Hematopoietic multipotent progenitor cell treated with erythropoietin and hydrocortisone succinate and interleukin-3 and kit ligand, for 6 days (in vitro differentiated cells): ENCODE data around the gene RHOC.
"Not testable (repeated sequence)": the region's sequence is repeated elsewhere in the genome, so short reads cannot be mapped to it uniquely, and the experiment has no call there.

Experiments
- DNase-seq: peaks from one replicate; pipeline ENCODE4 v3.0.0-alpha.2; 2015

The RHOC gene

GRCh38 chr1:112706505-112707220 lies at the start of gene RHOC:
RHOC (minus strand) TSS chr1:112707127; CDS start chr1:112703799, 3,328 bp downstream.
- DNase-seq, result peak; percentile 66

DNA sequence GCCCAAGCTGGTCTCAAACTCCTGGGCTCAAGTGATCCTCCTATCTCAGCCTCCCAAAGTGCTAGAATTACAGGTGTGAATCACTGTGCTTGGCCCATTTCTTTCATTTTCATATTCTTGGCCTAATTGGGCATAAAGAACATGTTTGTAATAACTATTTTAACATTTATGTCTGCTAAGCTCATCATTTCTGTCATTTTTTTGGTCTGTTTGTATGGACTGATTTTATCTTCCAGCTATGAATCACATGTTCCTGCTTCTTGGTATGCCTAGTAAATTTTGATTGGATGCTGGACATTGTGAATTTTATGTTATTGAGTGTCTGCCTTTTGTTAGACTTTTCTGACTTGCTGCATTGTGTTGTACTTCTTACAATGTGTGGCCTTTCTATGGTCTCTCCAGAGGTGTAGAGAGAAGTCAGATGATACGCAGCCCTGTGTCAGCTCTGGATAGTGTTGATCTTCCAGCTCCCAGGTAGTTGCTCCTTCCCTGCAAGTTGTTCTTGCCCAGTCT lies 47.2 kb upstream of the RHOC start:
- no peak for DNase-seq

- DNase-seq, result no peak
Measured at GRCh38 chr1:112748396-112748795, 41.5 kb upstream of the RHOC start.

GRCh38 chr1:112744009-112744578 lies 37.2 kb upstream of the RHOC start:
- DNase-seq, result no peak

DNA sequence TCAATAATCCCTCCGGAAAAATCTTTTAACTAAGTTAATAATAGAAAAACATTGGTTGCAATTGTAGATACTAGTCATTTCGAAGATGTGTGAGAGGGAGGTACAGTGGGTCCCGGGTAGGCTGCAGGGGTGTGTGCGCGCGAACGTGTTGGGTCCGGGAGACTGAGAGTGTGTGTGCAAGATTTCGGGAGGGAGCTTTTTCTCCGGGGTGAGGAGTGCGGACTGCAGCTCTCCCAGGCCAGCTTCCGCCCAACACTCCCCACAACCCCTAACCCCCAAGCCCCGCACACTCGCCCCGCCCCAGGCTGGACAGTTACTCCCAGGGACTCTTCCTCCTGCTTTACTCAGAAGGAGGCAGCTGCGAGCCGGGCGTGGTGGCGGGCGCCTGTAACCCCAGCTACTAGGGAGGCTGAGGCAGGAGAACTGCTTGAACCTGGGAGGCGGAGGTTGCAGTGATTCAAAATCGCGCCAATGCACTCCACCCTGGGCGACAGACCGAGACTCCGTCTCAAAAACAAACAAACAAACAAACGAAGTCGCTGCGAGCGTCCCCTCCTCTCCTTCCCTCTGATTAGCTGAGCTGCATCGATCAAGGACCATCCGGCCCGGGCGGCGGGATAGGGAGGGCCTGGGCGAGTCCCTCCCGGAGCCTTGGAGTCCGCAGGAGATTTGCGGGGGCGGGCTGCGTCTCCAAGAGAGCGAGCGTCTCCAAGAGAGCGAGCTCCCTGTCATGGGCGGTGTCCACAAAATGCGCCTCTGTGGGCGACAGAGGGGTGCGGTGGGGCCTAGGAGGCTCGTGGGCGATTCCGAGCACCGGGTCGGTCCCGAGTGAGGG lies 36.5 kb upstream of the RHOC start:
- no peak for DNase-seq

DNA sequence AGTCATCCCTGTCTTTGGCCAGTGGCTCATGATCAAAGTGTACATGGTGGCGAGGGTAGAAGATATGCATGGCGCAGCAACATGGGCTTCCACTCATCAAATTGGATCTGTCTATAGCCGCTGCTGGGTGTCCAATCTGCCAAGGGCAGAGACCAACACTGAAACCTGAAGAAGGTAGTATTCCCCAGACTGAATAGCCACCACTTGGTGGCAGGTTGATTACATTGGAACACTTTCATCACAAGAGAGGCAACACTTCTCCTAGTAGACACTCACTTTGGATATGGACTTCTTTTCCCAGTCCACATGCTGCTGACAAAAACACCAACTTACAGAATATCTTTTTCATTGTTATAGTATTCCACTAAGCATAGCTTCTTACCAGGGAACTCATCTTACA lies 30.6 kb upstream of the RHOC start:
- no peak for DNase-seq

- DNase-seq, result no peak
Measured at GRCh38 chr1:112735752-112736151, 28.8 kb upstream of the RHOC start.

DNA sequence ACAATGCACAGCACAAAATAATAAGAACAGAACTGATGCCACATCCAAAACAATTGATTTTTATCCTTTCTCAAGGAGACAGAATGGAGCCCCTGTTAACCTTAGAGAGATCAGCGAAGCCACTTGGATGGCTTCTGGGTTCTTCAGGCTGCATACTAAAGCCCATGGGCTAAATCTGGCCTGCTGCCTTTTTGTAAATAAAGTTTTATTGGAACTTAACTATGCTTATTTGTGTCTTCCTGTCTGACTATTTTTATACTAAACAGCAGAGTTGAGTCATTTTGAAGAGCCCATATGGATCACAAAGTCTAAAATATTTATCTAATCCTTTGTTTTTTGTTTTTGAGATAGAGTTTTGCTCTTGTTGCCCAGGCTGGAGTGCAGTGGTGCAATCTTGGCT lies 24.5 kb upstream of the RHOC start:
- DNase-seq, result no peak

- DNase-seq, result no peak
Measured at GRCh38 chr1:112729909-112730308, 23.0 kb upstream of the RHOC start.

DNA sequence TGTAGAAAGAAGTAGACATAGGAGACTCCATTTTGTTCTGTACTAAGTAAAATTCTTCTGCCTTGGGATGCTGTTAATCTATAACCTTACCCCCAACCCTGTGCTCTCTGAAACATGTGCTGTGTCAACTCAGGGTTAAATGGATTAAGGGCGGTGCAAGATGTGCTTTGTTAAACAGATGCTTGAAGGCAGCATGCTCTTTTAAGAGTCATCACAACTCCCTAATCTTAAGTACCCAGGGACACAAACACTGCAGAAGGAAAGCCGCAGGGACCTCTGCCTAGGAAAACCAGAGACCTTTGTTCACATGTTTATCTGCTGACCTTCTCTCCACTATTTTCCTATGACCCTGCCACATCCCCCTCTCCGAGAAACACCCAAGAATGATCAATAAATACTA lies 22.1 kb upstream of the RHOC start:
- not testable (repeated sequence) for DNase-seq

DNA sequence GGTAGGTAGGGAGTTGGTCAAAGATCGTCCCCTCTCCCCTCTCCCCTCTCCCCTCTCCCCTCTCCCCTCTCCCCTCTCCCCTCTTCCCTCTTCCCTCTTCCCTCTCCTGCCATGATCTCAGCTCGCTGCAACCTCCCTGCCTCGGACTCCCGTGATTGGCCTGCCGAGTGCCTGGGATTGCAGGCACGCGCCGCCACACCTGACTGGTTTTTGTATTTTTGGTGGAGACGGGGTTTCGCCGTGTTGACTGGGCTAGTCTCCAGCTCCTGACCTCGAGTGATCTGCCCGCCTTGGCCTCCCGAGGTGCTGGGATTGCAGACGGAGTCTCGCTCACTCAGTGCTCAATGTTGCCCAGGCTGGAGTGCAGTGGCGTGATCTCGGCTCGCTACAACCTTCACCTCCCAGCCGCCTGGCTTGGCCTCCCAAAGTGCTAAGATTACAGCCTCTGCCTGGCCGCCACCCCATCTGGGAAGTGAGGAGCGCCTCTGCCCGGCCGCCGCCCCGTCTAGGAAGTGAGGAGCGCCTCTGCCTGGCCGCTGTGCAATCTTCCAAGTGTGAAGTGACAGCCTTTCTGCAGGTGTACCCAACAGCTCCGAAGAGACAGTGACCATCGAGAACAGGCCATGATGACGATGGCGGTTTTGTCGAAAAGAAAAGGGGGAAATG lies 21.5 kb upstream of the RHOC start:
- DNase-seq, result not testable (repeated sequence)

GRCh38 chr1:112727716-112728115 lies 20.8 kb upstream of the RHOC start:
- no peak for DNase-seq

DNA sequence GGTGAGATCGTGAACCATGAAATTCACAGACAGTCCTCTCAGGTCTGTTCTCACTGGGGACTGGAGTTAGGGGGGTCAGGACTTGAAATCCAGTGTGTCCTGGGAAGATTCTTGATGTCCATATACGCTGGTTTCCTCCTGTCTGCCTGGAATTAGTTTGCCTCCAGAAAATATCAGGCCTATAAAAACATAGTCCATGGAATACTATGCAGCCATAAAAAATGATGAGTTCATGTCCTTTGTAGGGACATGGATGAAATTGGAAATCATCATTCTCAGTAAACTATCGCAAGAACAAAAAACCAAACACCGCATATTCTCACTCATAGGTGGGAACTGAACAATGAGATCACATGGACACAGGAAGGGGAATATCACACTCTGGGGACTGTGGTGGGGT lies 17.3 kb upstream of the RHOC start:
- DNase-seq, result not testable (repeated sequence)

DNA sequence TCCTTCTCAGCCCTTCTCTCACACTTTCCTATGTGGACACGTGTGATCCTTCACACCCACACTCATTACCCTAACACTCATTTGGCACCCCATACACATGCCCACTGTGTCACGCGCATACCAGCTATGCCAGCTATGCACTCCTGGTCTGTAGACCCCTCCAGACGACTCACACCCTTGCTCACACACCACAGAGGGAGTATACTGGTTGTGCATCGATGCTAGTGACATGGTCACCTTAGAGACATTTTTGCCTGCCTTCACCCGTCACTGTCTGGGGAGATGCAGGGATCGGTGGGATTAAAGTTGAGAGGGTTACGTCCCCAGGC lies 16.5 kb upstream of the RHOC start:
- no peak for DNase-seq

DNA sequence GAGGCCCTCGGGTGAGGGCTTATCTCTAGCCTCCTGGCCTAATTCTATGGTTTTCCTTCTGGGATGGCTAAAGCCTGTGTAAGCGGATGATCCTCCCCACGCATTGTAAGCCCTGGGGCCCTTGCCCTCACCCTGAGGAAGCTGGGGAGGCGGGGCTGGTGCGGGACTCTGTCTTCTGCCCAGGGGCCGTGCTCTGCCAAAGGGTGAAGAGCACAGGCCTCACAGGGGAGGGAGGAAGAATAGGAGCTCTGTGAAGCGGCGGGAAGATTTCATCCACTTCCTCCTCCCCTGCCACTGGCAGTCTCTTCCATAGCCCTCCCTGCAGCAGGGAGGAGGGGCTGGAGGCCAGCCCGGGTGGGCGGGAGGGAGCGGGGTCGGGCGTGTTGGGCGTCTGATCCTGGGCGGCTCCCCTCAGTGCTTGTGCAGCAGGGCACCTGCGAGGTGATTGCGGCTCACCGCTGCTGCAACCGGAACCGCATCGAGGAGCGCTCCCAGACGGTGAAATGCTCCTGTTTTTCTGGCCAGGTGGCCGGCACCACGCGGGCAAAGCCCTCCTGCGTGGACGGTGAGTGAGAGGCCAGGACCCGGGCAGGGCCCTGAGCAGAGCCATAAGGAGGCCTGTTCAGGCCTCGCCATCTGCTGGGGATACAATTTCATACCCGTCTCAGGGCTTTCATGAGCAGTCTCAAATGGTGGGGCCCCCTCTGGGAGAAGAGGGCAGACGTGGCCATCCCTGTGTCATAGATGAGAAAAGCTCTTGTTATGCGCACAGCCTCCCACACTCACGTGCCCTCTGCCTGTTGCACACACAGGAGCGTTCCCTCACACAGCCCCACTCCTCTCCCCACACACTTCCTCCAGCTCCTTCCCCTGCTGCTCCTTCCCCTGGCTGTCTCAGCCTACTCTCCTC lies 15.9 kb upstream of the RHOC start:
- DNase-seq, result no peak

GRCh38 chr1:112721966-112722524 lies 15.1 kb upstream of the RHOC start:
- DNase-seq, result no peak

DNA sequence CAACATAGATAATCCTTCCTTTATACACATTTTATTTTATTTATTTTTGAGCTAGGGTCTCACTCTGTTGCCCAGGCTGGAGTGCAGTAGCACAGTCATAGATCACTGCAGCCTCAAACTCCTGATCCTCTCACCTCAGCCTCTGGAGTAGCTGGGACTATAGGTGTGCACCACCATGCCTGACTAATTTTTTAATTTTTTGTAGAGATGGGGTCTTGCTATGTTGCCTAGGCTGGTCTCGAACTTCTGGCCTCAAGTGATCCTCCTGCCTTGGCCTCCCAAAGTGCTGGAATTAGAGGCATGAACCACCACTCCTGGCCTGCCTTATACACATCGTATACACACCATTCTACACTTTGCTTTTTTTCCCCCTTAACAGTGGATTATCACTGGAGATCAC lies 14.4 kb upstream of the RHOC start:
- DNase-seq, result not testable (repeated sequence)

GRCh38 chr1:112720800-112721199 lies 13.9 kb upstream of the RHOC start:
- DNase-seq, result no peak

DNA sequence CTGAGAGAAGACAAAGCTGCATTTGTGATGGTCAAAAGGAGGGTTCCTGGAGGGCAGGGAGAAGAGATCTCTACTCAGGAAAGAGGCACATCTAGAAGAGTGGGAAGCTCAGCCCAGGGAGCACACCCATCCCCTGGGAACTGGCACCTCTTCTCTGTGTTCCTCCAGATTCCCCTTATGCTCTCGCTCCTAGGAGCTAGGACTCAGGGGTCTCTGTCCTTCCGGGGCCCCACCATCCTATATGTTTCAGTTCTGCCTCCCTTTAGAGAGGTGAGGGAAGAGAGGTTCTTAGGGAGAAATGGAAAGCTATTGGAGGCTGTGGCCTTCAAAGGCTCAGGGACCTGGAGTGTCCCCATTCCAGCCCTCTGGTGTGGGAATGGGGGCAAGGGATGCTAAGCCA lies 12.8 kb upstream of the RHOC start:
- no peak for DNase-seq

- DNase-seq, result peak; percentile 89
Measured at GRCh38 chr1:112718691-112719418, 11.9 kb upstream of the RHOC start.

DNA sequence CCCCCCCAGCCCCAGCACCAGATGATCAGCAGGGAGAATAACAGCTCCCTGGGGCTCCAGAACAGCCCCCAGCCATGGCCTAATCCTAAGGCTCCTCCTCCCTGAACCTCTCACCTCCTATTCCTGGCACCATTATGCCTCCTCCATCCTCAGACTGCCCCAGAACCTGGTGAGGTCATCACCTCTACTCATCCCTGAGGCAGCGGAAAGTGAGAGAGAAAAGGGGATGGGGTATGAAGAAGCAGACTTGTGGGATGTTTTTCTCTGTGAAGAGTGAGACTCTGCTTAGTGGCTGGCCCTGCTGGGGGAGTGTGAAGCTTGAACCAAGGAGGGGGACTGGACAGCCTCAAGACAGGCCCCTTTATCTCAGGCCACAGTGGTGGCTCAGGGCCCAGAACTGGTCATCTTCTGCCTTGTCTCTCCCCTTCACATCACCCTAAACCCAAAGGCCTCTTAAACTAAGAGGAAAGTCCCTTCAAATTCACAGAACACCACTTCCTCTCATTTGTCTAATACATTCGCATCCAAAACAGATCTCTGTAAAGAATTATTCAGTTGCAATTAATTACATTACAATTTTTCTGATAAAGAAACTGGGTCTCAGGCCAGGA lies 10.4 kb upstream of the RHOC start:
- DNase-seq, result no peak
